ENCODE measurements around the gene RAB11FIP4.

- no peak for TF ChIP-seq CTCF (IDR thresholded peaks at IDR 0.05)
- no peak for TF ChIP-seq POLR2A (IDR thresholded peaks at IDR 0.05)
These were observed 176.6 kb downstream of the RAB11FIP4 start for GRCh38 chr17:31568121-31568520.
